Measurements from ENCODE around the gene CD96. TPM values are rescaled to one million over a fixed set of nuclear protein-coding genes. Genes with fewer than 3 reads are reported as not detected.

The CD96 gene
- total and polyA plus RNA-seq, 10 donors, result 2.9 to 43.9 (median 24.1) TPM

- Histone ChIP-seq H3K27ac (no peak within 1 kb of the TSS), H3K4me1 (peaks cover 0 to 22% (median 1%) of the 10 kb centered on the region in 6 donors), H3K4me3 (no peak within 1 kb of the TSS), H3K9me3 (no peaks in the 10 kb centered on the region), H3K27me3 (replicated peaks in 1 of 7) (no peaks in the 10 kb centered on the region), H3K36me3 (peaks cover 0 to 11% (median 0%) of the 10 kb centered on the region in 6 donors)
- TF ChIP-seq CTCF (IDR thresholded peaks at IDR 0.05 in 8 of 11, conservative IDR thresholded peaks at IDR 0.05 in 3 of 11), result no peak
- TF ChIP-seq POLR2AphosphoS5 (IDR thresholded peaks at IDR 0.05), result no peak
- no peak for TF ChIP-seq POLR2A (IDR thresholded peaks at IDR 0.05)
- WGBS, 5 donors, result 54 to 70% (median 61%) methylated on average over 2 of the region's 2 CpGs
- no peak for DNase-seq
- intact Hi-C loops (cut with DNase I; ENCODE audit: low total_unique reads), result no loop called here
These were observed 53.2 kb downstream of the CD96 start, which contains the start of gene ZBED2 for GRCh38 chr3:111595232-111595631. TSS of gene ZBED2 (minus strand) at chr3:111595346. CDS start at chr3:111594201, 1,145 bp downstream.

GRCh38 chr3:111596328-111596727 lies 54.3 kb downstream of the CD96 start:
- no peak overlapping the region for H3K27ac ChIP-seq
- no peaks in the 10 kb centered on the region for H3K27me3 ChIP-seq (replicated peaks in 1 of 7)
- WGBS, 5 donors, result 62 to 80% (median 73%) methylated on average over 4 of the region's 4 CpGs
- TF ChIP-seq POLR2AphosphoS5 (IDR thresholded peaks at IDR 0.05), result no peak
- no peak for TF ChIP-seq POLR2A (IDR thresholded peaks at IDR 0.05)
- no peak for TF ChIP-seq CTCF (IDR thresholded peaks at IDR 0.05 in 8 of 11, conservative IDR thresholded peaks at IDR 0.05 in 3 of 11)
- no peak for DNase-seq
- intact Hi-C loops (cut with DNase I; ENCODE audit: low total_unique reads), result no loop called here
- H3K4me3 ChIP-seq, result no peak overlapping the region
- H3K4me1 ChIP-seq, result peaks cover 0 to 22% (median 1%) of the 10 kb centered on the region in 6 donors
- H3K36me3 ChIP-seq, result peaks cover 0 to 12% (median 0%) of the 10 kb centered on the region in 6 donors
- H3K9me3 ChIP-seq, result no peaks in the 10 kb centered on the region

GRCh38 chr3:111598139-111598538 lies 56.1 kb downstream of the CD96 start:
- TF ChIP-seq POLR2AphosphoS5 (IDR thresholded peaks at IDR 0.05), result no peak
- intact Hi-C loops (cut with DNase I; ENCODE audit: low total_unique reads), result no loop called here
- 80 to 98% (median 86%) methylated on average over 1 of the region's 1 CpG for WGBS, 5 donors

GRCh38 chr3:111598552-111598951 lies 56.6 kb downstream of the CD96 start:
- Histone ChIP-seq H3K4me1 (peaks cover 0 to 24% (median 2%) of the 10 kb centered on the region in 6 donors), H3K4me3 (no peak overlapping the region), H3K27ac (no peak overlapping the region), H3K9me3 (no peaks in the 10 kb centered on the region), H3K36me3 (peaks cover 0 to 16% (median 0%) of the 10 kb centered on the region in 6 donors), H3K27me3 (replicated peaks in 1 of 7) (no peaks in the 10 kb centered on the region)
- no peak for DNase-seq
- WGBS, 5 donors, result 83 to 92% (median 88%) methylated on average over 2 of the region's 2 CpGs
- TF ChIP-seq POLR2AphosphoS5 (IDR thresholded peaks at IDR 0.05) (no peak), POLR2A (IDR thresholded peaks at IDR 0.05) (no peak), CTCF (IDR thresholded peaks at IDR 0.05 in 8 of 11, conservative IDR thresholded peaks at IDR 0.05 in 3 of 11) (no peak)
- intact Hi-C loops (cut with DNase I; ENCODE audit: low total_unique reads), result no loop called here

More at GRCh38 chr3:111598139-111598538, 56.1 kb downstream of the CD96 start:
- DNase-seq, result no peak
- H3K4me1 ChIP-seq, result peaks cover 0 to 22% (median 1%) of the 10 kb centered on the region in 6 donors
- H3K9me3 ChIP-seq, result no peaks in the 10 kb centered on the region
- H3K4me3 ChIP-seq, result no peak overlapping the region
- H3K27me3 ChIP-seq (replicated peaks in 1 of 7), result no peaks in the 10 kb centered on the region
- peaks cover 0 to 16% (median 0%) of the 10 kb centered on the region in 6 donors for H3K36me3 ChIP-seq
- no peak overlapping the region for H3K27ac ChIP-seq

Measured in spleen (tissue), 11 donors.